GM19438 (cell line): ENCODE results near the gene GOLGB1.

ENCODE experiments used
- ATAC-seq: cut with Tn5 transposase; IDR thresholded peaks from one replicate; pipeline ENCODE4 v1.9.1; 2021; ENCODE audit warnings: low read depth; ENCODE audit not compliant: unreplicated experiment

The GOLGB1 gene

GRCh38 chr3:121641127-121641526 lies 108.4 kb downstream of the GOLGB1 start:
- no peak for ATAC-seq

- ATAC-seq: no peak
These were observed 111.6 kb downstream of the GOLGB1 start for GRCh38 chr3:121637922-121638321.

- no peak for ATAC-seq
These were observed 119.2 kb downstream of the GOLGB1 start for GRCh38 chr3:121630355-121630754.

GRCh38 chr3:121629601-121630000 lies 119.9 kb downstream of the GOLGB1 start:
- ATAC-seq: no peak

- ATAC-seq: no peak
These were observed 121.9 kb downstream of the GOLGB1 start for GRCh38 chr3:121627622-121628021.

GRCh38 chr3:121627211-121627610 lies 122.3 kb downstream of the GOLGB1 start:
- no peak for ATAC-seq

GRCh38 chr3:121626495-121626894 lies 123.0 kb downstream of the GOLGB1 start:
- ATAC-seq: no peak

GRCh38 chr3:121624147-121624899 lies 125.2 kb downstream of the GOLGB1 start:
- no peak for ATAC-seq

- no peak for ATAC-seq
These were observed 128.1 kb downstream of the GOLGB1 start for GRCh38 chr3:121621491-121621890.

- no peak for ATAC-seq
These were observed 129.8 kb downstream of the GOLGB1 start for GRCh38 chr3:121619691-121620090.
